Fibroblast of the aortic adventitia (primary cell): Measurements from ENCODE around the gene RNF144A. TPM values are rescaled to one million over a fixed set of nuclear protein-coding genes. Genes with fewer than 3 reads are reported as not detected.

Experiments used
- DNase-seq: peaks from one replicate; pipeline ENCODE4 v3.0.0-alpha.2; 2010; ENCODE audit warnings: low read depth
- H3K4me3 ChIP-seq: 2 replicates; pipeline ENCODE4 v1.5.1; 2011; ENCODE audit warnings: low read depth, mild to moderate bottlenecking, control low read depth, low read length, moderate library complexity
- CTCF ChIP-seq: IDR thresholded peaks from 2 replicates; pipeline ENCODE4 v1.5.1; 2011; ENCODE audit warnings: mild to moderate bottlenecking, low read length, control low read depth, inconsistent platforms; ENCODE audit not compliant: insufficient read depth
- total RNA-seq: library from RNA; depleted of rRNA; stranded (reverse); fragments of >200 nt; gene quantifications from 2 replicates; pipeline ENCODE4 v1.2.3, GENCODE V29; 2012; ENCODE audit warnings: low replicate concordance

Gene RNF144A
- total RNA-seq, 1 donor: 10.8 TPM

GRCh38 chr2:7063789-7064188, 146.6 kb downstream of the RNF144A start:
- no peak for DNase-seq
- no peak for TF ChIP-seq CTCF
- no peak overlapping the region for H3K4me3 ChIP-seq

- TF ChIP-seq CTCF: no peak
- no peak for DNase-seq
- H3K4me3 ChIP-seq: no peak overlapping the region
Measured at GRCh38 chr2:7068457-7068856, 151.2 kb downstream of the RNF144A start.

- TF ChIP-seq CTCF: no peak
- H3K4me3 ChIP-seq: no peak overlapping the region
- no peak for DNase-seq
Measured at GRCh38 chr2:7070483-7070882, 153.3 kb downstream of the RNF144A start.

- no peak for TF ChIP-seq CTCF
- DNase-seq: no peak
- no peak overlapping the region for H3K4me3 ChIP-seq
Measured at GRCh38 chr2:7071154-7071553, 153.9 kb downstream of the RNF144A start.

GRCh38 chr2:7071916-7072556, 154.8 kb downstream of the RNF144A start:
- no peak for DNase-seq
- TF ChIP-seq CTCF: no peak
- no peak overlapping the region for H3K4me3 ChIP-seq

- DNase-seq: no peak
- no peak for TF ChIP-seq CTCF
- H3K4me3 ChIP-seq: no peak overlapping the region
Measured at GRCh38 chr2:7073901-7074300, 156.7 kb downstream of the RNF144A start.

- DNase-seq: no peak
- no peak for TF ChIP-seq CTCF
- H3K4me3 ChIP-seq: no peak overlapping the region
Measured at GRCh38 chr2:7075834-7076233, 158.6 kb downstream of the RNF144A start.
